ENCODE results near the gene IL17RD. TPM values are rescaled to one million over a fixed set of nuclear protein-coding genes. Genes with fewer than 3 reads are reported as not detected.
"Not testable (repeated sequence)": the region's sequence is repeated elsewhere in the genome, so short reads cannot be mapped to it uniquely, and the experiment has no call there.

IL17RD gene
- polyA plus RNA-seq, 2 donors = 0.31 to 0.69 TPM

GRCh38 chr3:57087361-57088092 lies 77.6 kb downstream of the IL17RD start:
- no peaks in the 10 kb centered on the region for H3K9me3 ChIP-seq (ENCODE audit: control insufficient read depth in 2 of 2, insufficient read depth in 1 of 2, low read depth in 1 of 2, low read length in 1 of 2)
- no peaks in the 10 kb centered on the region for H3K36me3 ChIP-seq (ENCODE audit: control insufficient read depth in 2 of 2, insufficient read depth in 2 of 2, low read length in 1 of 2)
- no peak overlapping the region for H3K27ac ChIP-seq (ENCODE audit: low read depth in 2 of 2, low read length in 1 of 2)
- 94 to 96% methylated on average over 1 of the region's 1 CpG for WGBS, 2 donors
- no peak overlapping the region for H3K4me3 ChIP-seq (ENCODE audit: low read depth in 1 of 2, low read length in 2 of 2)
- peaks cover 0 to 3% of the 10 kb centered on the region in 2 donors for H3K4me1 ChIP-seq (ENCODE audit: control insufficient read depth in 2 of 2, insufficient read depth in 2 of 2, low read length in 1 of 2)
- H3K27me3 ChIP-seq (ENCODE audit: control insufficient read depth in 1 of 2, insufficient read depth in 2 of 2, low read length in 2 of 2) = no peaks in the 10 kb centered on the region

- H3K27ac ChIP-seq (ENCODE audit: low read depth in 2 of 2, low read length in 1 of 2) = no peak overlapping the region
- peaks cover 0 to 3% of the 10 kb centered on the region in 2 donors for H3K4me1 ChIP-seq (ENCODE audit: control insufficient read depth in 2 of 2, insufficient read depth in 2 of 2, low read length in 1 of 2)
- no peak overlapping the region for H3K4me3 ChIP-seq (ENCODE audit: low read depth in 1 of 2, low read length in 2 of 2)
- no peaks in the 10 kb centered on the region for H3K36me3 ChIP-seq (ENCODE audit: control insufficient read depth in 2 of 2, insufficient read depth in 2 of 2, low read length in 1 of 2)
- no peaks in the 10 kb centered on the region for H3K9me3 ChIP-seq (ENCODE audit: control insufficient read depth in 2 of 2, insufficient read depth in 1 of 2, low read depth in 1 of 2, low read length in 1 of 2)
- H3K27me3 ChIP-seq (ENCODE audit: control insufficient read depth in 1 of 2, insufficient read depth in 2 of 2, low read length in 2 of 2) = no peaks in the 10 kb centered on the region
Observed at GRCh38 chr3:57086201-57086600, 79.0 kb downstream of the IL17RD start.

DNA sequence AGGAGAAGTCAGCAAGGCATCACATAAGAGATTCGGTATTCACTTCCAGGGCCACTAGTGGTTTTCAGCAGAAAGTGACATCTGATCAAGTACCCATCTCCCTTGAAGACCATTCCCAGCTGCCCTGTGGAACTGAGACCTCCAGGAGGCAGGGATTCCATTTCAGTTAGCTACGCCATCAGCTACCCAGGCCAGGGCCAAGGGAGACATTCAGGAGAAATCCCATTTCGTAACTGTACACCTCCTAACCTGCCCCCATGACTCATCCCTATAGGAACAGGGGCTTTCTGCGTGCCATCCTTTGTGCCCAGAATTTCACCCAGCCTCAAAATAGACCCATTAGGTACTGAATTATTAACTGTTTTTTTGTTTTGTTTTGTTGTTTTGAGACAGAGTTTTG lies 79.9 kb downstream of the IL17RD start:
- Histone ChIP-seq H3K4me3 (ENCODE audit: low read depth in 1 of 2, low read length in 2 of 2) (no peak overlapping the region), H3K4me1 (ENCODE audit: control insufficient read depth in 2 of 2, insufficient read depth in 2 of 2, low read length in 1 of 2) (peaks cover 0 to 3% of the 10 kb centered on the region in 2 donors), H3K36me3 (ENCODE audit: control insufficient read depth in 2 of 2, insufficient read depth in 2 of 2, low read length in 1 of 2) (no peaks in the 10 kb centered on the region), H3K27me3 (ENCODE audit: control insufficient read depth in 1 of 2, insufficient read depth in 2 of 2, low read length in 2 of 2) (no peaks in the 10 kb centered on the region), H3K27ac (ENCODE audit: low read depth in 2 of 2, low read length in 1 of 2) (no peak overlapping the region), H3K9me3 (ENCODE audit: control insufficient read depth in 2 of 2, insufficient read depth in 1 of 2, low read depth in 1 of 2, low read length in 1 of 2) (no peaks in the 10 kb centered on the region)
- WGBS, 2 donors = 68 to 84% methylated on average over 4 of the region's 4 CpGs

DNA sequence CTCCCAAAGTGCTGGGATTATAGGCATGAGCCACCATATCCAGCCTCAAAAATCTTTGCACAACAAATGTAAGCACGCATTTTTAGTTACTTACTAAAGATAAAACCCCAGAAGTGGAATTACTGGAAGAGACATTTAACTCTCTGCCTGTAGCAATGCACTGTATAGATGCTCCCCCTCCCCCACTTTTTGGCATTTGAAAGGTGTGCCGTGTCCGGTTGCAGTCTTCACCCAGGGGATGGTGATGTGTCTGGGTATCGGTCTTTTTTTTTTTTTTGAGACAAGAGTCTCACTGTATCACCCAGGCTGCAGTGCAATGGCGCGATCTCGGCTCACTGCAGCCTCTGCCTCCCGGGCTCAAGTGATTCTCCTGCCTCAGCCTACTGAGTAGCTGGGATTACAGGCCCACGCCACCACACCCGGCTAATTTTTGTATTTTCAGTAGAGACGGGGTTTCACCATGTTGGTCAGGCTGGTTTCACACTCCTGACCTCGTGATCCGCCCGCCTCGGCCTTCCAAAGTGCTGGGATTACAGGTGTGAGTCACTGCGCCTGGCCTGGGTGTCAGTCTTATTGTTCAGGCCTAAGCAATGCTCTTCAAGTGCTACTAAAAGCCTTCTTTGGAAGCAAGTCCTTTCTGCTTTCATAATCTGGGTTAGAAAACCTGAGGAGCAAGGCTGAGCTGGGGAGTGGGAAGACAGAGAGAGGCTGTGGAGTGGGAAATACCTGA lies 81.7 kb downstream of the IL17RD start:
- 72 to 73% methylated on average over 16 of the region's 16 CpGs for WGBS, 2 donors
- peak overlapping the region; percentile 79 to 88 for H3K27ac ChIP-seq (ENCODE audit: low read depth in 2 of 2, low read length in 1 of 2)
- H3K27me3 ChIP-seq (ENCODE audit: control insufficient read depth in 1 of 2, insufficient read depth in 2 of 2, low read length in 2 of 2); H3K4me1 ChIP-seq (ENCODE audit: control insufficient read depth in 2 of 2, insufficient read depth in 2 of 2, low read length in 1 of 2); H3K4me3 ChIP-seq (ENCODE audit: low read depth in 1 of 2, low read length in 2 of 2); H3K36me3 ChIP-seq (ENCODE audit: control insufficient read depth in 2 of 2, insufficient read depth in 2 of 2, low read length in 1 of 2); H3K9me3 ChIP-seq (ENCODE audit: control insufficient read depth in 2 of 2, insufficient read depth in 1 of 2, low read depth in 1 of 2, low read length in 1 of 2): not testable (repeated sequence)

GRCh38 chr3:57082481-57082880 lies 82.7 kb downstream of the IL17RD start:
- 93 to 94% methylated on average over 6 of the region's 6 CpGs for WGBS, 2 donors
- H3K27ac ChIP-seq (ENCODE audit: low read depth in 2 of 2, low read length in 1 of 2) = no peak overlapping the region
- H3K4me3 ChIP-seq (ENCODE audit: low read depth in 1 of 2, low read length in 2 of 2) = no peak overlapping the region
- no peaks in the 10 kb centered on the region for H3K36me3 ChIP-seq (ENCODE audit: control insufficient read depth in 2 of 2, insufficient read depth in 2 of 2, low read length in 1 of 2)
- no peaks in the 10 kb centered on the region for H3K27me3 ChIP-seq (ENCODE audit: control insufficient read depth in 1 of 2, insufficient read depth in 2 of 2, low read length in 2 of 2)
- peaks cover 0 to 5% of the 10 kb centered on the region in 2 donors for H3K4me1 ChIP-seq (ENCODE audit: control insufficient read depth in 2 of 2, insufficient read depth in 2 of 2, low read length in 1 of 2)
- H3K9me3 ChIP-seq (ENCODE audit: control insufficient read depth in 2 of 2, insufficient read depth in 1 of 2, low read depth in 1 of 2, low read length in 1 of 2) = no peaks in the 10 kb centered on the region

- 77 to 84% methylated on average over 3 of the region's 3 CpGs for WGBS, 2 donors
- no peaks in the 10 kb centered on the region for H3K9me3 ChIP-seq (ENCODE audit: control insufficient read depth in 2 of 2, insufficient read depth in 1 of 2, low read depth in 1 of 2, low read length in 1 of 2)
- peaks cover 0 to 5% of the 10 kb centered on the region in 2 donors for H3K4me1 ChIP-seq (ENCODE audit: control insufficient read depth in 2 of 2, insufficient read depth in 2 of 2, low read length in 1 of 2)
- no peak overlapping the region for H3K27ac ChIP-seq (ENCODE audit: low read depth in 2 of 2, low read length in 1 of 2)
- H3K4me3 ChIP-seq (ENCODE audit: low read depth in 1 of 2, low read length in 2 of 2) = no peak overlapping the region
- H3K36me3 ChIP-seq (ENCODE audit: control insufficient read depth in 2 of 2, insufficient read depth in 2 of 2, low read length in 1 of 2) = no peaks in the 10 kb centered on the region
- no peaks in the 10 kb centered on the region for H3K27me3 ChIP-seq (ENCODE audit: control insufficient read depth in 1 of 2, insufficient read depth in 2 of 2, low read length in 2 of 2)
Observed at GRCh38 chr3:57081173-57081572, 84.0 kb downstream of the IL17RD start.

GRCh38 chr3:57080171-57080570 lies 85.0 kb downstream of the IL17RD start:
- Histone ChIP-seq H3K4me1 (ENCODE audit: control insufficient read depth in 2 of 2, insufficient read depth in 2 of 2, low read length in 1 of 2) (peaks cover 0 to 5% of the 10 kb centered on the region in 2 donors), H3K27me3 (ENCODE audit: control insufficient read depth in 1 of 2, insufficient read depth in 2 of 2, low read length in 2 of 2) (no peaks in the 10 kb centered on the region), H3K9me3 (ENCODE audit: control insufficient read depth in 2 of 2, insufficient read depth in 1 of 2, low read depth in 1 of 2, low read length in 1 of 2) (no peaks in the 10 kb centered on the region), H3K27ac (ENCODE audit: low read depth in 2 of 2, low read length in 1 of 2) (no peak overlapping the region), H3K36me3 (ENCODE audit: control insufficient read depth in 2 of 2, insufficient read depth in 2 of 2, low read length in 1 of 2) (no peaks in the 10 kb centered on the region), H3K4me3 (ENCODE audit: low read depth in 1 of 2, low read length in 2 of 2) (no peak overlapping the region)
- WGBS, 2 donors = 95 to 98% methylated on average over 4 of the region's 4 CpGs

DNA sequence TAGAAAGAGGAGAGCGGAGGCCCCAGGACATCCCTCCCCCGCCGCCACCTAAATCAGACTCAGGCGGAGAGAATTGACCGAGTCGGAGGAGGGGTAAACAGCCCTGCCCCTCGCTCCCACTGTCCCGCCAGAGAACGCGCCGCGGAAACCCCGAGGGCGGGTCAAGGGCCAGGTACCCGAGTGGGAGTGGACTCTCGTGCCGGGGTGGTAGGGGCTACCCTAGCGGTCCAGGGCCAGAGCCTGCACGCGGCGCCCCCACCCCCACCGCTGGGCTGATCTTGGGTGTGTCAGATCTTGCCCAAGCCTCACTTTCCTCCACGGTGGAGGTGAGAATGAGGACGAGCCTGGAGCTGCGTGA lies 85.7 kb downstream of the IL17RD start:
- no peaks in the 10 kb centered on the region for H3K27me3 ChIP-seq (ENCODE audit: control insufficient read depth in 1 of 2, insufficient read depth in 2 of 2, low read length in 2 of 2)
- no peaks in the 10 kb centered on the region for H3K9me3 ChIP-seq (ENCODE audit: control insufficient read depth in 2 of 2, insufficient read depth in 1 of 2, low read depth in 1 of 2, low read length in 1 of 2)
- H3K27ac ChIP-seq (ENCODE audit: low read depth in 2 of 2, low read length in 1 of 2) = peak overlapping the region; percentile 19 to 35
- peaks cover 0 to 6% of the 10 kb centered on the region in 2 donors for H3K4me1 ChIP-seq (ENCODE audit: control insufficient read depth in 2 of 2, insufficient read depth in 2 of 2, low read length in 1 of 2)
- WGBS, 2 donors = 7 to 10% methylated on average over 25 of the region's 25 CpGs
- H3K36me3 ChIP-seq (ENCODE audit: control insufficient read depth in 2 of 2, insufficient read depth in 2 of 2, low read length in 1 of 2) = no peaks in the 10 kb centered on the region
- peak overlapping the region; percentile 65 to 78 for H3K4me3 ChIP-seq (ENCODE audit: low read depth in 1 of 2, low read length in 2 of 2)

GRCh38 chr3:57078635-57079473 lies 86.3 kb downstream of the IL17RD start:
- Histone ChIP-seq H3K9me3 (ENCODE audit: control insufficient read depth in 2 of 2, insufficient read depth in 1 of 2, low read depth in 1 of 2, low read length in 1 of 2) (no peaks in the 10 kb centered on the region), H3K4me3 (ENCODE audit: low read depth in 1 of 2, low read length in 2 of 2) (peak overlapping the region; percentile 65 to 78), H3K4me1 (ENCODE audit: control insufficient read depth in 2 of 2, insufficient read depth in 2 of 2, low read length in 1 of 2) (peaks cover 0 to 6% of the 10 kb centered on the region in 2 donors), H3K27ac (ENCODE audit: low read depth in 2 of 2, low read length in 1 of 2) (peak overlapping the region; percentile 73 to 75), H3K27me3 (ENCODE audit: control insufficient read depth in 1 of 2, insufficient read depth in 2 of 2, low read length in 2 of 2) (no peaks in the 10 kb centered on the region), H3K36me3 (ENCODE audit: control insufficient read depth in 2 of 2, insufficient read depth in 2 of 2, low read length in 1 of 2) (no peaks in the 10 kb centered on the region)
- WGBS, 2 donors = 1% methylated on average over 81 to 91 of the region's 91 CpGs

Data from esophagus (tissue), 2 donors.